ENCODE data around the gene CNOT2.
"Not testable (repeated sequence)": the region's sequence is repeated elsewhere in the genome, so short reads cannot be mapped to it uniquely, and the experiment has no call there.

The CNOT2 gene

DNA sequence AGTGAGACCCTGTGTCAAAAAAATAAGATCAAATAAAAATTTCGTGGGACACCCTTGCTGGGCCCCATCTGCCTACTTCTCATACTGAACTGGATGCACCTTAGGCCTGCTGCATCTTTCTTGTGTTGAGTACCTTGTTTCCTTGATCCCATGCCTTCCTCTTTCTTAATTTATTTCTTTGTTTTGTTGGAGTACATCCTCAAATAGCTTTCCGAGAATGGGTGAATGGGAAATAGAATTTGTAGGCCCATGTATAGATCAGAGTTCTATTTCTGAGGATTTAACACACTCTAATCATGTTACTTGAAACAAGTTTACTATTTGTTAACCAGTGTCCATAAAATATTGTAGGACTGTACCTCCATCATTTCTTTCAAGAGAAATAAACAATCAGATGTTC, 146.4 kb downstream of the CNOT2 start:
- Histone ChIP-seq H3K79me2 (ENCODE audit: control insufficient read depth, insufficient read depth, low read length, unreplicated experiment) (no peaks in the 10 kb centered on the region), H3K27me3 (ENCODE audit: insufficient read depth, low read length) (no peaks in the 10 kb centered on the region), H3K36me3 (ENCODE audit: insufficient read depth, low read length) (no peaks in the 10 kb centered on the region), H3K4me1 (ENCODE audit: control insufficient read depth, insufficient read depth, low read length, unreplicated experiment) (peaks cover 10% of the 10 kb centered on the region), H3K27ac (ENCODE audit: low read depth, low read length) (no peak overlapping the region), H3K4me3 (ENCODE audit: low read depth, low read length) (no peak overlapping the region), H2AFZ (ENCODE audit: low read length, unreplicated experiment) (no peak overlapping the region)

- not testable (repeated sequence) for H3K4me3 ChIP-seq (ENCODE audit: low read depth, low read length); H3K4me1 ChIP-seq (ENCODE audit: control insufficient read depth, insufficient read depth, low read length, unreplicated experiment); H3K79me2 ChIP-seq (ENCODE audit: control insufficient read depth, insufficient read depth, low read length, unreplicated experiment)
Observed at GRCh38 chr12:70392631-70393030, 149.4 kb downstream of the CNOT2 start.

GRCh38 chr12:70393787-70394499, 150.7 kb downstream of the CNOT2 start:
- H3K4me1 ChIP-seq (ENCODE audit: control insufficient read depth, insufficient read depth, low read length, unreplicated experiment) = peaks cover 10% of the 10 kb centered on the region
- H3K4me3 ChIP-seq (ENCODE audit: low read depth, low read length) = no peak overlapping the region
- no peaks in the 10 kb centered on the region for H3K79me2 ChIP-seq (ENCODE audit: control insufficient read depth, insufficient read depth, low read length, unreplicated experiment)
- no peak overlapping the region for H2AFZ ChIP-seq (ENCODE audit: low read length, unreplicated experiment)
- no peaks in the 10 kb centered on the region for H3K27me3 ChIP-seq (ENCODE audit: insufficient read depth, low read length)
- H3K27ac ChIP-seq (ENCODE audit: low read depth, low read length) = peak overlapping the region; percentile 57
- H3K36me3 ChIP-seq (ENCODE audit: insufficient read depth, low read length) = no peaks in the 10 kb centered on the region

More at GRCh38 chr12:70392631-70393030, 149.4 kb downstream of the CNOT2 start:
- not testable (repeated sequence) for H3K27me3 ChIP-seq (ENCODE audit: insufficient read depth, low read length); H3K36me3 ChIP-seq (ENCODE audit: insufficient read depth, low read length); H3K27ac ChIP-seq (ENCODE audit: low read depth, low read length); H2AFZ ChIP-seq (ENCODE audit: low read length, unreplicated experiment)

GRCh38 chr12:70398002-70398401, 154.8 kb downstream of the CNOT2 start:
- H3K36me3 ChIP-seq (ENCODE audit: insufficient read depth, low read length) = no peaks in the 10 kb centered on the region
- H3K4me1 ChIP-seq (ENCODE audit: control insufficient read depth, insufficient read depth, low read length, unreplicated experiment) = peaks cover 10% of the 10 kb centered on the region
- no peaks in the 10 kb centered on the region for H3K79me2 ChIP-seq (ENCODE audit: control insufficient read depth, insufficient read depth, low read length, unreplicated experiment)
- H2AFZ ChIP-seq (ENCODE audit: low read length, unreplicated experiment) = no peak overlapping the region
- no peak overlapping the region for H3K27ac ChIP-seq (ENCODE audit: low read depth, low read length)
- no peak overlapping the region for H3K4me3 ChIP-seq (ENCODE audit: low read depth, low read length)
- no peaks in the 10 kb centered on the region for H3K27me3 ChIP-seq (ENCODE audit: insufficient read depth, low read length)

GRCh38 chr12:70398862-70399261, 155.6 kb downstream of the CNOT2 start:
- Histone ChIP-seq H3K4me1 (ENCODE audit: control insufficient read depth, insufficient read depth, low read length, unreplicated experiment) (peaks cover 5% of the 10 kb centered on the region), H3K27me3 (ENCODE audit: insufficient read depth, low read length) (peaks cover 3% of the 10 kb centered on the region; the same call in 1 of the 2 replicates), H3K79me2 (ENCODE audit: control insufficient read depth, insufficient read depth, low read length, unreplicated experiment) (no peaks in the 10 kb centered on the region), H3K36me3 (ENCODE audit: insufficient read depth, low read length) (no peaks in the 10 kb centered on the region), H3K4me3 (ENCODE audit: low read depth, low read length) (no peak overlapping the region), H2AFZ (ENCODE audit: low read length, unreplicated experiment) (no peak overlapping the region), H3K27ac (ENCODE audit: low read depth, low read length) (no peak overlapping the region)

GRCh38 chr12:70399311-70399710, 156.1 kb downstream of the CNOT2 start:
- Histone ChIP-seq H2AFZ (ENCODE audit: low read length, unreplicated experiment) (no peak overlapping the region), H3K27ac (ENCODE audit: low read depth, low read length) (no peak overlapping the region), H3K79me2 (ENCODE audit: control insufficient read depth, insufficient read depth, low read length, unreplicated experiment) (no peaks in the 10 kb centered on the region), H3K4me1 (ENCODE audit: control insufficient read depth, insufficient read depth, low read length, unreplicated experiment) (peaks cover under 1% of the 10 kb centered on the region), H3K4me3 (ENCODE audit: low read depth, low read length) (no peak overlapping the region), H3K27me3 (ENCODE audit: insufficient read depth, low read length) (peaks cover 5% of the 10 kb centered on the region; the same call in 1 of the 2 replicates), H3K36me3 (ENCODE audit: insufficient read depth, low read length) (no peaks in the 10 kb centered on the region)

DNA sequence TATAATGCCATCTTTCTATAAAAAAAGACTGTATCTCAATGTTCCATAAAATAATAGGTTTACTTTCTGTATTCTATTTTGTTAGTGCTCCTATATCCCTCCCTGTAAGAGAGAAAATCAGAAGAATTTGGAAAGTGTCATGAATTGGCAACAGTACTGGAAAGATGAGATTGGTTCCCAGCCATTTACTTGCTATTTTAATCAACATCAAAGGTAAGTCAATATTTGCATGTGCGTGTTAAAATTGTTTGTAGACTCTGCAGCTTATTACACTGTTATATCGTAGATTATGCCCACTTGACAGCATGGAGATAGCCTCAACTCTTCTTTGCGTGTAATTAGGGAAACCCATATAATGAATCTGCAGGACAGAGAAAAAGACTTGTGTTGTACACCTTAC, 156.9 kb downstream of the CNOT2 start:
- no peak overlapping the region for H3K27ac ChIP-seq (ENCODE audit: low read depth, low read length)
- H3K36me3 ChIP-seq (ENCODE audit: insufficient read depth, low read length) = no peaks in the 10 kb centered on the region
- no peak overlapping the region for H2AFZ ChIP-seq (ENCODE audit: low read length, unreplicated experiment)
- peaks cover 9% of the 10 kb centered on the region; the same call in 1 of the 2 replicates for H3K27me3 ChIP-seq (ENCODE audit: insufficient read depth, low read length)
- no peaks in the 10 kb centered on the region for H3K79me2 ChIP-seq (ENCODE audit: control insufficient read depth, insufficient read depth, low read length, unreplicated experiment)
- H3K4me1 ChIP-seq (ENCODE audit: control insufficient read depth, insufficient read depth, low read length, unreplicated experiment) = no peaks in the 10 kb centered on the region
- H3K4me3 ChIP-seq (ENCODE audit: low read depth, low read length) = no peak overlapping the region

- Histone ChIP-seq H3K27ac (ENCODE audit: low read depth, low read length) (no peak overlapping the region), H3K36me3 (ENCODE audit: insufficient read depth, low read length) (no peaks in the 10 kb centered on the region), H3K4me3 (ENCODE audit: low read depth, low read length) (no peak overlapping the region), H2AFZ (ENCODE audit: low read length, unreplicated experiment) (no peak overlapping the region), H3K4me1 (ENCODE audit: control insufficient read depth, insufficient read depth, low read length, unreplicated experiment) (no peaks in the 10 kb centered on the region), H3K79me2 (ENCODE audit: control insufficient read depth, insufficient read depth, low read length, unreplicated experiment) (no peaks in the 10 kb centered on the region), H3K27me3 (ENCODE audit: insufficient read depth, low read length) (peaks cover 9% of the 10 kb centered on the region; the same call in 1 of the 2 replicates)
Observed at GRCh38 chr12:70402597-70402996, 159.4 kb downstream of the CNOT2 start.

- Histone ChIP-seq H3K4me3 (ENCODE audit: low read depth, low read length) (no peak overlapping the region), H3K27me3 (ENCODE audit: insufficient read depth, low read length) (peaks cover 9% of the 10 kb centered on the region; the same call in 1 of the 2 replicates), H3K79me2 (ENCODE audit: control insufficient read depth, insufficient read depth, low read length, unreplicated experiment) (no peaks in the 10 kb centered on the region), H3K27ac (ENCODE audit: low read depth, low read length) (no peak overlapping the region), H3K4me1 (ENCODE audit: control insufficient read depth, insufficient read depth, low read length, unreplicated experiment) (no peaks in the 10 kb centered on the region), H3K36me3 (ENCODE audit: insufficient read depth, low read length) (no peaks in the 10 kb centered on the region), H2AFZ (ENCODE audit: low read length, unreplicated experiment) (no peak overlapping the region)
Observed at GRCh38 chr12:70403826-70404225, 160.6 kb downstream of the CNOT2 start.

All from ACC112 (cell line).